Activated naive CD8-positive, alpha-beta T cell treated with anti-CD3 and anti-CD28 coated beads, Interleukin-2, amount 50 U/mL, for 16 hours (primary cell): ENCODE results near the gene AQP5.

Source experiments
- DNase-seq: peaks from one replicate; pipeline ENCODE4 v3.0.0-alpha.2; 2020; ENCODE audit warnings: low read depth, low spot score

AQP5 gene

GRCh38 chr12:49961111-49961922 is at the start of gene AQP5:
Gene AQP5, plus strand, starts transcription at chr12:49961872. Its CDS starts 146 bp downstream, at chr12:49962018.
- no peak for DNase-seq

GRCh38 chr12:49912345-49913255 is 49.1 kb upstream of the AQP5 start:
- DNase-seq = no peak

- no peak for DNase-seq
These were observed 45.3 kb upstream of the AQP5 start for GRCh38 chr12:49916129-49916919.

GRCh38 chr12:49917166-49917787 is 44.4 kb upstream of the AQP5 start:
- DNase-seq = no peak

GRCh38 chr12:49917788-49918173 is 43.9 kb upstream of the AQP5 start:
- no peak for DNase-seq

GRCh38 chr12:49920241-49920914 is 41.3 kb upstream of the AQP5 start:
- no peak for DNase-seq

- DNase-seq = no peak
These were observed 40.8 kb upstream of the AQP5 start for GRCh38 chr12:49920915-49921286.

GRCh38 chr12:49921299-49921698 is 40.4 kb upstream of the AQP5 start:
- no peak for DNase-seq

- no peak for DNase-seq
These were observed 39.7 kb upstream of the AQP5 start for GRCh38 chr12:49921936-49922335.

GRCh38 chr12:49922349-49923034 is 39.2 kb upstream of the AQP5 start:
- DNase-seq = no peak

GRCh38 chr12:49923035-49923644 is 38.5 kb upstream of the AQP5 start:
- DNase-seq = no peak

GRCh38 chr12:49923880-49924556 is 37.7 kb upstream of the AQP5 start:
- no peak for DNase-seq

- DNase-seq = no peak
These were observed 36.9 kb upstream of the AQP5 start for GRCh38 chr12:49924628-49925246.

- no peak for DNase-seq
These were observed 36.1 kb upstream of the AQP5 start for GRCh38 chr12:49925433-49926204.

- no peak for DNase-seq
These were observed 33.2 kb upstream of the AQP5 start for GRCh38 chr12:49928471-49928870.

GRCh38 chr12:49929581-49929980 is 32.1 kb upstream of the AQP5 start:
- DNase-seq = no peak

- no peak for DNase-seq
These were observed 31.0 kb upstream of the AQP5 start for GRCh38 chr12:49930515-49931288.
